Measurements from ENCODE around the gene TPSB2.

The TPSB2 gene

DNA sequence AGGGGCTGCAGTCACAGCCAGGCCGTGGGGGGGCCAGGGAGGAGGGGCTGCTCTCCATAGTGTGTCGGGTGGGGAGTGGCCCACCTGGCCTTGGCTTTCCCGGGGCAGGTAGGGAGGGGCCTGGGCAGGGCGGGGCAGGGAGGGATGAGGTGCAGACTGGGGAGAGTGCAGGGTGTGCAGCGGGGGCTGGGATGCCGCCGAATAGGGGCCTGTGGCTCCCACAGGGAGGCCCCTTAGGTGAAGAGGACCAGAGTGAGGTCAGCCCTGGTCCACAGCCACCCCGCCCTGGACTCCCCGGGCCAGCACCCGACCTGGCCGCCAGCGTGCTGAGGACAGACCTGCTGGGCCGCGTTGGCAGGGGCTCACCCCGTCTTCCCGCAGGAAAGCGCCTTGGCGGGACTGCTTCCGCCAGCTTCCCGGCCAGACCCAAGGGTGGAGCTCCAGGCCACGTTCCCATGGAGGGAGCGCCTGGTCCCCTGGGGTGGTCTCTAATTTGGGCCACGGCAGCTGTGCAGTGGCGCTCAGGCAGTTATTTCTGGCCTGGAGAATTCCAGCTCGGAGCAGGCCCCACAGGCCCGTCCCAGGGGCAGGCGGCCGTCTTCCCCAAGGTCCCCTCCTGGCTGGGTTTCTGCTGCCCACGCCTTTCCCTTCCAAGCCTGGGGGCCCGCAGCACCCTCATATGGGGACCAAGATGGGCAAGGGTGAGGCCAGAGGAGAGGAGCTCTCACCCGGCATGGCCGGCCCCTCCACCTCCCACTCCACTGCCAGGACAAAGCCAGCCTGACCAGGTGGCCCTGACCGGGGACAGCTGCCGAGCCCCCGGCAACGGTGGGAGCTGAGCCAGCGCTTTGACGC lies 49.2 kb downstream of the TPSB2 start:
- no peak for DNase-seq (ENCODE audit: low read depth in 1 of 2, low spot score in 1 of 2)
- no peak overlapping the region for H3K4me3 ChIP-seq (replicated peaks; ENCODE audit: insufficient read depth, low read length)
- no peaks in the 10 kb centered on the region for H3K27me3 ChIP-seq (ENCODE audit: insufficient read depth, poor library complexity, severe bottlenecking)
- H3K27ac ChIP-seq (replicated peaks) = no peak overlapping the region
- TF ChIP-seq CTCF (IDR thresholded peaks at IDR 0.05; ENCODE audit: insufficient read depth, low read length) (no peak), GABPA (IDR thresholded peaks at IDR 0.05; ENCODE audit: low read depth) (no peak), POLR2AphosphoS5 (IDR thresholded peaks at IDR 0.05; ENCODE audit: low read depth) (no peak), REST (IDR thresholded peaks at IDR 0.05; ENCODE audit: insufficient replicate concordance, low read depth) (no peak), SPI1 (IDR thresholded peaks at IDR 0.05; ENCODE audit: borderline replicate concordance, low read depth) (no peak)

Data from HL-60 (cell line).